GM03348 (cell line): ENCODE measurements around the gene DCLK2.

ENCODE experiments used
- DNase-seq: peaks from one replicate; pipeline ENCODE4 v3.0.0; 2012; ENCODE audit warnings: low spot score

Gene DCLK2

GRCh38 chr4:150119492-150119891 lies 41.2 kb downstream of the DCLK2 start:
- peak; percentile 53 for DNase-seq

- DNase-seq: no peak
Observed at GRCh38 chr4:150123087-150123486, 44.8 kb downstream of the DCLK2 start.

- DNase-seq: no peak
Observed at GRCh38 chr4:150123796-150124677, 45.8 kb downstream of the DCLK2 start.

GRCh38 chr4:150126201-150126863 lies 48.1 kb downstream of the DCLK2 start:
- peak; percentile 62 for DNase-seq

- peak; percentile 39 for DNase-seq
Observed at GRCh38 chr4:150126864-150127203, 48.6 kb downstream of the DCLK2 start.

GRCh38 chr4:150127757-150128156 lies 49.5 kb downstream of the DCLK2 start:
- DNase-seq: no peak

- DNase-seq: no peak
Observed at GRCh38 chr4:150130933-150131332, 52.7 kb downstream of the DCLK2 start.

- DNase-seq: peak; percentile 25
Observed at GRCh38 chr4:150131581-150132228, 53.5 kb downstream of the DCLK2 start.

GRCh38 chr4:150133605-150134004 lies 55.4 kb downstream of the DCLK2 start:
- no peak for DNase-seq

- DNase-seq: no peak
Observed at GRCh38 chr4:150135134-150135772, 57.0 kb downstream of the DCLK2 start.

- DNase-seq: peak; percentile 43
Observed at GRCh38 chr4:150136036-150136435, 57.8 kb downstream of the DCLK2 start.

GRCh38 chr4:150136481-150136880 lies 58.2 kb downstream of the DCLK2 start:
- DNase-seq: peak; percentile 18

GRCh38 chr4:150139297-150139865 lies 61.1 kb downstream of the DCLK2 start:
- no peak for DNase-seq

GRCh38 chr4:150140774-150141400 lies 62.6 kb downstream of the DCLK2 start:
- peak; percentile 62 for DNase-seq

- no peak for DNase-seq
Observed at GRCh38 chr4:150141756-150142155, 63.5 kb downstream of the DCLK2 start.

- no peak for DNase-seq
Observed at GRCh38 chr4:150142831-150143230, 64.6 kb downstream of the DCLK2 start.

GRCh38 chr4:150145090-150145945 lies 67.1 kb downstream of the DCLK2 start:
- DNase-seq: no peak

- no peak for DNase-seq
Observed at GRCh38 chr4:150145946-150146340, 67.7 kb downstream of the DCLK2 start.

- peak; percentile 50 for DNase-seq
Observed at GRCh38 chr4:150149381-150149780, 71.1 kb downstream of the DCLK2 start.

GRCh38 chr4:150150629-150151062 lies 72.4 kb downstream of the DCLK2 start:
- DNase-seq: no peak

GRCh38 chr4:150152766-150153165 lies 74.5 kb downstream of the DCLK2 start:
- DNase-seq: no peak
